ENCODE measurements around the gene ZNF592. TPM values are rescaled to one million over a fixed set of nuclear protein-coding genes. Genes with fewer than 3 reads are reported as not detected.
"Not testable (repeated sequence)": the region's sequence is repeated elsewhere in the genome, so short reads cannot be mapped to it uniquely, and the experiment has no call there.

The ZNF592 gene
- total RNA-seq, 1 donor from 2014 or later: 42.3 TPM

GRCh38 chr15:84840255-84840654, 91.9 kb downstream of the ZNF592 start:
- Mint-ChIP-seq H3K4me3 (ENCODE audit: unreplicated experiment) (no peak overlapping the region), H3K4me1 (ENCODE audit: low read depth, unreplicated experiment) (peaks cover 17% of the 10 kb centered on the region), H3K27ac (ENCODE audit: unreplicated experiment) (no peak overlapping the region), H3K27me3 (ENCODE audit: unreplicated experiment) (peaks cover 4% of the 10 kb centered on the region), H3K36me3 (ENCODE audit: unreplicated experiment) (no peaks in the 10 kb centered on the region), H3K9me3 (ENCODE audit: unreplicated experiment) (no peaks in the 10 kb centered on the region)
- no peak for DNase-seq
- TF ChIP-seq CTCF (IDR thresholded peaks at IDR 0.05; ENCODE audit: partially characterized antibody, unreplicated experiment): no peak

- Mint-ChIP-seq H3K4me1 (ENCODE audit: low read depth, unreplicated experiment) (peaks cover 11% of the 10 kb centered on the region), H3K9me3 (ENCODE audit: unreplicated experiment) (no peaks in the 10 kb centered on the region), H3K27ac (ENCODE audit: unreplicated experiment) (peak overlapping the region; percentile 15), H3K27me3 (ENCODE audit: unreplicated experiment) (peaks cover 4% of the 10 kb centered on the region), H3K4me3 (ENCODE audit: unreplicated experiment) (no peak overlapping the region), H3K36me3 (ENCODE audit: unreplicated experiment) (peaks cover under 1% of the 10 kb centered on the region)
- TF ChIP-seq CTCF (IDR thresholded peaks at IDR 0.05; ENCODE audit: partially characterized antibody, unreplicated experiment): no peak
- no peak for DNase-seq
Measured at GRCh38 chr15:84840741-84841429, 92.5 kb downstream of the ZNF592 start.

- Mint-ChIP-seq H3K4me1 (ENCODE audit: low read depth, unreplicated experiment) (peaks cover 5% of the 10 kb centered on the region), H3K27me3 (ENCODE audit: unreplicated experiment) (peaks cover 2% of the 10 kb centered on the region), H3K9me3 (ENCODE audit: unreplicated experiment) (peaks cover 5% of the 10 kb centered on the region), H3K27ac (ENCODE audit: unreplicated experiment) (no peak overlapping the region), H3K36me3 (ENCODE audit: unreplicated experiment) (peaks cover 13% of the 10 kb centered on the region), H3K4me3 (ENCODE audit: unreplicated experiment) (no peak overlapping the region)
- TF ChIP-seq CTCF (IDR thresholded peaks at IDR 0.05; ENCODE audit: partially characterized antibody, unreplicated experiment): no peak
- no peak for DNase-seq
Measured at GRCh38 chr15:84842781-84843180, 94.4 kb downstream of the ZNF592 start.

- peaks cover 18% of the 10 kb centered on the region for H3K36me3 Mint-ChIP-seq (ENCODE audit: unreplicated experiment)
- H3K4me1 Mint-ChIP-seq (ENCODE audit: low read depth, unreplicated experiment): peaks cover 5% of the 10 kb centered on the region
- TF ChIP-seq CTCF (IDR thresholded peaks at IDR 0.05; ENCODE audit: partially characterized antibody, unreplicated experiment): no peak
- no peak overlapping the region for H3K27ac Mint-ChIP-seq (ENCODE audit: unreplicated experiment)
- no peaks in the 10 kb centered on the region for H3K27me3 Mint-ChIP-seq (ENCODE audit: unreplicated experiment)
- no peak overlapping the region for H3K4me3 Mint-ChIP-seq (ENCODE audit: unreplicated experiment)
- H3K9me3 Mint-ChIP-seq (ENCODE audit: unreplicated experiment): peaks cover 5% of the 10 kb centered on the region
- DNase-seq: no peak
Measured at GRCh38 chr15:84844964-84845363, 96.6 kb downstream of the ZNF592 start.

GRCh38 chr15:84845631-84846030, 97.2 kb downstream of the ZNF592 start:
- H3K27me3 Mint-ChIP-seq (ENCODE audit: unreplicated experiment); H3K4me3 Mint-ChIP-seq (ENCODE audit: unreplicated experiment); H3K4me1 Mint-ChIP-seq (ENCODE audit: low read depth, unreplicated experiment); H3K27ac Mint-ChIP-seq (ENCODE audit: unreplicated experiment); H3K9me3 Mint-ChIP-seq (ENCODE audit: unreplicated experiment): not testable (repeated sequence)
- TF ChIP-seq CTCF (IDR thresholded peaks at IDR 0.05; ENCODE audit: partially characterized antibody, unreplicated experiment): peak; percentile 82
- peak; percentile 66 for DNase-seq
- H3K36me3 Mint-ChIP-seq (ENCODE audit: unreplicated experiment): peaks cover 18% of the 10 kb centered on the region
